GM18519 (cell line): ENCODE results near the gene ARHGEF37.
"Not testable (repeated sequence)": the region's sequence is repeated elsewhere in the genome, so short reads cannot be mapped to it uniquely, and the experiment has no call there.

Source experiments
- ATAC-seq: cut with Tn5 transposase; IDR thresholded peaks from one replicate; pipeline ENCODE4 v1.9.1; 2021; ENCODE audit warnings: mild to moderate bottlenecking, moderate library complexity; ENCODE audit not compliant: unreplicated experiment, low FRiP score

The ARHGEF37 gene

GRCh38 chr5:149643781-149644180, 62.5 kb downstream of the ARHGEF37 start:
- ATAC-seq: no peak

DNA sequence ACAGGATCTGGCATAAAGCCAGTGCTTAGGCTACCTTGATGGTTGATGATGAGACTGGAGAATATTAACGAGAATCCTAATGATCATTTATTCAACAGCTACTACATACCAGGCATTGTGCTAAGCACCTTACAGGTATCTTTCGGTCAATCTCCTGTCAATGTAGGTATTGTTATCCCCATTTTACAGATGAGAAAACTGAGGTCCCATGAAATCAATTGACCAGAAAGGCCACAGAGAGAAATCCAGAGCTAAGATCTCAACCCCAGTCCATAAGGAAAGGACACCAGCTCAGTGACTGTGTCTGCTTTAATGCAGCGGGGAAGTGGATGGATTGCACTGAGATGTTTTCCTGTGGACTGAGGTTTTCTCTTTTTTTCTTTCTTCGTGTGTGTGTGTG, 63.3 kb downstream of the ARHGEF37 start:
- ATAC-seq: no peak

GRCh38 chr5:149645236-149645635, 63.9 kb downstream of the ARHGEF37 start:
- ATAC-seq: no peak

- ATAC-seq: no peak
Measured at GRCh38 chr5:149645725-149646124, 64.4 kb downstream of the ARHGEF37 start.

GRCh38 chr5:149646564-149646963, 65.3 kb downstream of the ARHGEF37 start:
- no peak for ATAC-seq

DNA sequence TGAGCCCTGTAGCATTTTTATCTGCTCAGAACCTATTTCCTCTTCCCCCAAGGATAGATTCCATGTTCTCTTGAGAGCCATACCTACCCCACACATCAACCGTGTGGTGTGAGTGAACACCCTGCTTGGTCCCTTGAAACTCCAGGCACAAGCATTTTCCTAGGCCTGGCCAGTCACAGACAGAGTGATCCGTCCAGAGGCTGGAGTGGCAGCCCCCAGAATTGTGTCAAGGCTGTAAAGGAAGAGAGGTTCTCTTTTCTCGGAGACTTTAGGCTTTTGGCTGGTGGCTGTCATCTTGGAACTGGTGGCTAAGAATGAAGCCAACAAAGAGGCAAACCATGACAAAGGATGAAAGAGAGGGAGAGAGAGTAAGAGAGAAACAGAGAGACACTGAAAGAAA, 66.0 kb downstream of the ARHGEF37 start:
- ATAC-seq: no peak

DNA sequence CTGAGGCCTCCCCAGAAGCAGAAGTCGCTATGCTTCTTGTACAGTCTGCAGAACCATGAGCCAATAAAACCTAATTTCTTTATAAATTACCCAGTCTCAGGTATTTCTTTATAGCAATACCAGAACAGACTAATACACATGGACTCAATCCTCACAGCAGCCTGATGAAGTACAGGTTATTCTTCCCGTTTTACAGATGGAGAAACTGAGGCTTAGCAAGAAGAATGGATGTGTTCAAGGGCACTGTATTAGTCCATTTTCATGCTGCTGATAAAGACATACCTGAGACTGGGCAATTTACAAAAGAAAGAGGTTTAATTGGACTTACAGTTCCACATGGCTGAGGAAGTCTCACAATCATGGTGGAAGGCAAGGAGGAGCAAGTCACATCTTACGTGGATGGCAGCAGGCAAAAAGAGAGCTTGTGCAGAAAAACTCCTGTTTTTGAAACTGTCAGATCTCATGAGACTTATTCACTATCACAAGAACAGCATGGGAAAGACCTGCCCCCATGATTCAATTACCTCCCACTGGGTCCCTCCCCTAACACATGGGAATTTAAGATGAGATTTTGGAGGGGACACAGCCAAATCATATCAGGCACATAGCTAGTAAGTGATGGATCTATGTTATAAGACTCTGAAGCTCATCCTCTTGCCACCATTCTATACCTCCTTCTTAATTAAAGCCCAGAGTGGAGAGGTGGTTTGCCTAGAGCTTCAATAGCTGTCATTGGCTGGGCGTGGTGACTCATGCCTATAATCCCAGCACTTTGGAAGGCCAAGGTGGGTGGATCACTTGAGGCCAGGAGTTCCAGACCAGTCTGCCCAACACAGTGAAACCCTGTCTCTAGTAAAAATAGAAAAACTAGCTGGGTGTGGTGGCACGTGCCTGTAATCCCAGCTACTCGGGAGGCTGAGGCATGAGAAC, 67.4 kb downstream of the ARHGEF37 start:
- not testable (repeated sequence) for ATAC-seq

- ATAC-seq: not testable (repeated sequence)
Measured at GRCh38 chr5:149649730-149650129, 68.4 kb downstream of the ARHGEF37 start.

- no peak for ATAC-seq
Measured at GRCh38 chr5:149651686-149652085, 70.4 kb downstream of the ARHGEF37 start.

GRCh38 chr5:149652697-149653096, 71.4 kb downstream of the ARHGEF37 start:
- ATAC-seq: no peak

DNA sequence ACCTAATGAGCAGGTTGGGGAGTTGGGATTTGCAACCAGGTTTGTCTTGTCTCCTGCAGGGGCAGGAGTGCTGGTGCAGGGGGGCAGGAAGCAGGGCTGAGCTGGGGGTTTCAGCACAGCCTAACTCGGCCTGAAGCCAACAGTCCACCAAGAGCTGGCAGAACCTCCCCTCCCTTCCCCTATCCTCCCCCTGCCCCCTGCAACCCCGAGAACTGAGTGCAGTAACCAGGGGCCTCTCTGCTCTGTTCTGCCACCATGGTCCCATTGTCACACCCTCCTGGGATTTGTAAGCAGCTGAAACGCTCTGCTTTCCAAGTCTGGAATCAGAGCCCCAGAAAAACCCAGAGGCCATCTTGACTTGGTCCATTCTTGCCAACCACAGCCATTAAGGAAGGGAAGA, 72.9 kb downstream of the ARHGEF37 start:
- ATAC-seq: no peak

GRCh38 chr5:149654883-149655505, 73.7 kb downstream of the ARHGEF37 start:
- ATAC-seq: no peak

GRCh38 chr5:149656576-149657182, 75.4 kb downstream of the ARHGEF37 start:
- ATAC-seq: no peak

DNA sequence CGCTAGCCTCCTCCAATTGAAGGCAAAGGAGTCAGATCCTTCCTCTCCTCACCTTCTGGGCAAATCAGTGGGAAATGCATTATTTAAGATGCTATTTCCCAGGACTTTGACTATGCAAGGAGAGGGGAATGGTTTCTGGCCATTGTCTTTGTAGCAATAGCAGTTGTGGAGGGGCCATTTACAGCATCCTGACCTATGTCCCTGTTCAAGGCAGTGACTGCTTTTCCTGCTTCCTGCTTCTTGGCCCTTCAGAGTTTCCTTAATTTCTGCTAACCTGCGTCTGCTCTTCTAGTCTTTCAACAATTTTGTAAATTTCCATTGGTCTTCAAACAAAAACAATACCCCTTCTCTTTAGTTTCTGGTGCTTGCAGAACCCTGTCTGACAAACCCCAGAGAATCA, 76.0 kb downstream of the ARHGEF37 start:
- no peak for ATAC-seq

DNA sequence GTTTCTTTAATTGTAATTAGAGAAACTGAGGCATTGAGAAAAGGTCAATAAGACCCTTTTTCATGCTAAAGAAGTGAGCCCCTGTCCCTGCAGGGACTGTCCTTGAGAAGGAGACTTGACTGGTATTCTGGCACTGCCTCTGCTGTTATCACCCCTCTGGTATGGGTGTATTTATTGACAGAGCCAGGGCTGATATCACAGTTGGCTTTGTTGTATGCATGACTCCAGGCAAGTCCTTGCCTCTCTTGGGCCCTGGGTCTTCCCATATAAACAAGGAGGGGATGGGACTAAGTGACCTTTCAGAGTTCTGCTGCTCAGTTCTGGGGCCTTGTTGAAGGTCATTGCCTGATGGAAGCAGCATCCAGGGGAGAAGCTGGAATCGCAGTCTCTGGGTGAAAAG, 77.0 kb downstream of the ARHGEF37 start:
- ATAC-seq: no peak

GRCh38 chr5:149664083-149664482, 82.8 kb downstream of the ARHGEF37 start:
- ATAC-seq: no peak

DNA sequence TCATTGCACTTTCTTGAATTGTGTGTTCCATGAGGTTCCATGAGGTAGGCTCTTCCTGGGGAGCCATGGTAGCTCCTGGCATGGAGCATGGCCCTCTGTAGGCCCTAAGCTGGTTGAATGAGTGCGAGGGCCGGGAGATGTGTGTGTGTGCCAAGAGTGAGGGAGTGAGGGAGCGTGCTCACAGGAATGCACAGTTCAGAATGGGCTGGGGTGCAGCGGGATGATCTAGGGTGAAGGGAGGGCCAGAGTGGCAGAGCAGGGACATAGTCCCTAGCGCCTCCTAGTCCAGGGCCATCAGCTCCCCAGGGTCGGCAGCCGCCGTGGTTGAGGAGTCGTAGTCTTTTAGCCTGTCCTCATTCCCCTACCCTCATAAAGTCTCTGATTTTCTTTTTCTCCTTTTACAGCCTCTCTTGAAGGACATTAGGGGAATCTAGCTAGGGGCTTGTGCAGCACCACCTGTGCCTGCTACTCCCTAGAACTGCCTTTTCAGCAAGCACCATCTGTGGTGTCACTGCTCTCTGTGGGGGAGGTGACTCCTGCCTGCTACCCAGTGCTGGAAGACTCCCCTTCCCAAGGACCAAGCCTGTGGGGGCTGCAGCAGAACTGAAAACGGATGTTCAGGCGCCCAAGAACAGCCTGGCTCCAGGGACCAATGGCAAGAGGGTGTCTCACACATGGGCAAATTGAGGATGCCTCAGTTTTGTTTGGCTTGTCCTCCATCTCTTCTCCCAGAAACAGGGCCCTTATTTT, 83.5 kb downstream of the ARHGEF37 start:
- no peak for ATAC-seq

DNA sequence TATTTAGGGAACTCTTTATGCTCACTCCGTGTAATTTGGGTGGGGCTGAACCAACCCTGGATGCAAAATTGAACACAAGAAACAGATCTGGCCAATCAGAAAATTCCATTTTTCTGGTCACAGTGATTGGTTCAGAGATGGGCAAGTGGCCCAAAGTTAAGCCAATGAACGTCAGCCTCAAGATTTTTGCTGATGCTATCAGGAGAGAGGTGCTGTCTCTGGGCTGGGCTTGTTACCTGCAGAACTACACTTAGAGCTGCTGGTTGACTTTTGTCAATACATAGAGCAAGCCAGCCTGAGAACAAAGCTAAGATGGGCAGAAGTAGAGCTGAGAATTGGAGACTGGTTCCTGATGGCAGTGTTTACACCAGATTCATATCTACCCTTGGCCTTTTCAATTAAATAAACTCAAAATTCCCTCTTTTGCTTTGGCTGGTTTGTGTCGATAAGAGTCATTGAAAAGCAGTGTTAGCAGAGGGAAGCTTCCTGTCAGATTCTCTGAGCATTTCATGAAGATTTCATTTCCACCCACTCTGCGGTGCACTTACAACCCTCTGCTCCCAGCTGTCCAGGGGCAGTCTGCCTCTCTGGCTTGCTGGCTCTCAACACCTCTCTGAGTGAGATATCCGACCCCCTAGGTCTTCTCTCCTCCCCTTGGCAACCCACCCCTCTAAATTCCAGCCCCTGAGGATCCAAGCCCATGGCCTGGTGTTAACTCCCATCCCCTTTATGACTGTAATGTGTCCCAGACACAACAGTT, 84.3 kb downstream of the ARHGEF37 start:
- ATAC-seq: no peak

- no peak for ATAC-seq
Measured at GRCh38 chr5:149666212-149666852, 85.0 kb downstream of the ARHGEF37 start.
